ENCODE results near the gene USH1C. TPM values are rescaled to one million over a fixed set of nuclear protein-coding genes. Genes with fewer than 3 reads are reported as not detected.

USH1C gene
- total RNA-seq, 1 donor, result not detected

GRCh38 chr11:17510507-17511206 lies 33.6 kb downstream of the USH1C start:
- Histone ChIP-seq H3K79me2 (ENCODE audit: insufficient read depth, low read length) (no peaks in the 10 kb centered on the region), H3K4me2 (ENCODE audit: insufficient read depth, low read length) (no peak overlapping the region), H3K4me1 (ENCODE audit: insufficient read depth, low read length) (peaks cover 4% of the 10 kb centered on the region), H3K27ac (ENCODE audit: low read depth, low read length) (no peak overlapping the region), H3K36me3 (ENCODE audit: insufficient read depth, low read length) (no peaks in the 10 kb centered on the region), H3K27me3 (ENCODE audit: insufficient read depth, low read length) (peaks cover 7% of the 10 kb centered on the region), H3K9me3 (ENCODE audit: low read depth, low read length) (no peaks in the 10 kb centered on the region), H4K20me1 (ENCODE audit: insufficient read depth, low read length) (no peaks in the 10 kb centered on the region), H2AFZ (ENCODE audit: low read length) (no peak overlapping the region), H3K4me3 (ENCODE audit: insufficient read depth, low read length) (no peak overlapping the region)
- TF ChIP-seq CTCF (IDR thresholded peaks at IDR 0.05; ENCODE audit: extremely low read depth, low read depth, low read length), result no peak
- DNase-seq (ENCODE audit: insufficient read length, low spot score, missing footprints), result no peak

GRCh38 chr11:17508791-17509190 lies 35.4 kb downstream of the USH1C start:
- H3K4me2 ChIP-seq (ENCODE audit: insufficient read depth, low read length), result no peak overlapping the region
- DNase-seq (ENCODE audit: insufficient read length, low spot score, missing footprints), result peak; percentile 21

GRCh38 chr11:17508306-17508705 lies 35.9 kb downstream of the USH1C start:
- no peak for TF ChIP-seq CTCF (IDR thresholded peaks at IDR 0.05; ENCODE audit: extremely low read depth, low read depth, low read length)
- no peak overlapping the region for H3K27ac ChIP-seq (ENCODE audit: low read depth, low read length)

More at GRCh38 chr11:17508791-17509190, 35.4 kb downstream of the USH1C start:
- Histone ChIP-seq H3K9me3 (ENCODE audit: low read depth, low read length) (no peaks in the 10 kb centered on the region), H3K36me3 (ENCODE audit: insufficient read depth, low read length) (no peaks in the 10 kb centered on the region), H3K4me1 (ENCODE audit: insufficient read depth, low read length) (peaks cover 4% of the 10 kb centered on the region), H3K4me3 (ENCODE audit: insufficient read depth, low read length) (no peak overlapping the region), H3K27me3 (ENCODE audit: insufficient read depth, low read length) (peaks cover 9% of the 10 kb centered on the region), H4K20me1 (ENCODE audit: insufficient read depth, low read length) (no peaks in the 10 kb centered on the region), H3K27ac (ENCODE audit: low read depth, low read length) (no peak overlapping the region), H2AFZ (ENCODE audit: low read length) (no peak overlapping the region), H3K79me2 (ENCODE audit: insufficient read depth, low read length) (no peaks in the 10 kb centered on the region)
- no peak for TF ChIP-seq CTCF (IDR thresholded peaks at IDR 0.05; ENCODE audit: extremely low read depth, low read depth, low read length)

DNA sequence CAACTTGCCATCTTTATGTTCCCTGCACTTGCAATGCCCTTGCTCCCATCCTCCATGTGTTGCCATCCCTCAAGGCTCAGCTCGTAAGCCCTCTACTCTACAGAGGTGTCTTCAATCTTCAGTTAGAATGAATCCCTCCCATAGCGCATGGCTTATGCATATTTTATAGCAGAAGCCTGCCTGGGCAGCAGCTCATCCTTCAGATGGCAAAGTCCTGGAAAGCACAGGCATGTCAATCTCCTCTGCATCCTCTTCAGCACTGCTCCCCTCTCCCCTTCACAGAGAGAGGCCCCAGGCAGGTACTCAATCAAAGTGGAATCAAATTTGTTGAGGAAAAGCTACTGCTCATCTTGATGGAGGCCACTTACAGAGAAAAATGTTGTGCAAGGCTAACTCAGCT lies 36.4 kb downstream of the USH1C start:
- Histone ChIP-seq H3K27ac (ENCODE audit: low read depth, low read length) (no peak overlapping the region), H3K9me3 (ENCODE audit: low read depth, low read length) (no peaks in the 10 kb centered on the region), H2AFZ (ENCODE audit: low read length) (no peak overlapping the region), H3K79me2 (ENCODE audit: insufficient read depth, low read length) (no peaks in the 10 kb centered on the region), H3K36me3 (ENCODE audit: insufficient read depth, low read length) (no peaks in the 10 kb centered on the region), H4K20me1 (ENCODE audit: insufficient read depth, low read length) (no peaks in the 10 kb centered on the region), H3K27me3 (ENCODE audit: insufficient read depth, low read length) (peaks cover 9% of the 10 kb centered on the region), H3K4me1 (ENCODE audit: insufficient read depth, low read length) (peaks cover 4% of the 10 kb centered on the region), H3K4me2 (ENCODE audit: insufficient read depth, low read length) (no peak overlapping the region), H3K4me3 (ENCODE audit: insufficient read depth, low read length) (no peak overlapping the region)
- DNase-seq (ENCODE audit: insufficient read length, low spot score, missing footprints), result no peak
- no peak for TF ChIP-seq CTCF (IDR thresholded peaks at IDR 0.05; ENCODE audit: extremely low read depth, low read depth, low read length)

More at GRCh38 chr11:17508306-17508705, 35.9 kb downstream of the USH1C start:
- H3K79me2 ChIP-seq (ENCODE audit: insufficient read depth, low read length), result no peaks in the 10 kb centered on the region
- H3K4me2 ChIP-seq (ENCODE audit: insufficient read depth, low read length), result no peak overlapping the region
- H3K9me3 ChIP-seq (ENCODE audit: low read depth, low read length), result no peaks in the 10 kb centered on the region
- no peak overlapping the region for H2AFZ ChIP-seq (ENCODE audit: low read length)
- no peak overlapping the region for H3K4me3 ChIP-seq (ENCODE audit: insufficient read depth, low read length)
- peak; percentile 82 for DNase-seq (ENCODE audit: insufficient read length, low spot score, missing footprints)
- peaks cover 4% of the 10 kb centered on the region for H3K4me1 ChIP-seq (ENCODE audit: insufficient read depth, low read length)
- H3K27me3 ChIP-seq (ENCODE audit: insufficient read depth, low read length), result peaks cover 9% of the 10 kb centered on the region
- no peaks in the 10 kb centered on the region for H4K20me1 ChIP-seq (ENCODE audit: insufficient read depth, low read length)
- no peaks in the 10 kb centered on the region for H3K36me3 ChIP-seq (ENCODE audit: insufficient read depth, low read length)
